ENCODE data around the gene ZNF407. TPM values are rescaled to one million over a fixed set of nuclear protein-coding genes. Genes with fewer than 3 reads are reported as not detected.
"Not testable (repeated sequence)": the region's sequence is repeated elsewhere in the genome, so short reads cannot be mapped to it uniquely, and the experiment has no call there.

The ZNF407 gene
- total and polyA plus RNA-seq, 3 donors from 2014 or later, result 10.9 to 35.9 (median 30.8) TPM

DNA sequence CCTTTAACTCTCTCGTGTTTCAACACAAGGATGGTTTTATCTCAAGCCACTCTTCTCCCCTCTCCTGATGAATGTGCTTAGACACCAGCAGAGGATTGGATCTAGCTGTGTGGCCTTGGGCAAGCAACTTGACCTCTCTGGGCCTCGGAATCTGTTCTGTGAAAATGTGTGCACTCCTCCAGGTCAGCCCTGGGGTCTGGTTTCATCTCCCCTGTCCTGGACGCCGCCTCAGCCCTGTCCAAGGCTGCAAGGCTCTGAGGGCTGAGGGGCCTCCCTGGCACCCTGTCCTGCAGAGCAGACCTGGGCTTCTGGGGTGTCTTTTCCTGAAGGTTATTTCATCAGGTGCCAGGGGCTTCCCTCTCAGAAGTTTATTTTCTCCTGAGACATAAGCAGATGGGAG is 34.9 kb upstream of the ZNF407 start:
- Histone ChIP-seq H3K27ac (no peak overlapping the region), H3K4me3 (no peak overlapping the region), H3K27me3 (no peaks in the 10 kb centered on the region), H3K4me1 (no peaks in the 10 kb centered on the region), H3K9me3 (no peaks in the 10 kb centered on the region), H3K36me3 (ENCODE audit: low read depth, missing control alignments) (no peaks in the 10 kb centered on the region)
- no peak for DNase-seq
- no peak for TF ChIP-seq POLR2A (IDR thresholded peaks at IDR 0.05)
- TF ChIP-seq, protein P1, sequence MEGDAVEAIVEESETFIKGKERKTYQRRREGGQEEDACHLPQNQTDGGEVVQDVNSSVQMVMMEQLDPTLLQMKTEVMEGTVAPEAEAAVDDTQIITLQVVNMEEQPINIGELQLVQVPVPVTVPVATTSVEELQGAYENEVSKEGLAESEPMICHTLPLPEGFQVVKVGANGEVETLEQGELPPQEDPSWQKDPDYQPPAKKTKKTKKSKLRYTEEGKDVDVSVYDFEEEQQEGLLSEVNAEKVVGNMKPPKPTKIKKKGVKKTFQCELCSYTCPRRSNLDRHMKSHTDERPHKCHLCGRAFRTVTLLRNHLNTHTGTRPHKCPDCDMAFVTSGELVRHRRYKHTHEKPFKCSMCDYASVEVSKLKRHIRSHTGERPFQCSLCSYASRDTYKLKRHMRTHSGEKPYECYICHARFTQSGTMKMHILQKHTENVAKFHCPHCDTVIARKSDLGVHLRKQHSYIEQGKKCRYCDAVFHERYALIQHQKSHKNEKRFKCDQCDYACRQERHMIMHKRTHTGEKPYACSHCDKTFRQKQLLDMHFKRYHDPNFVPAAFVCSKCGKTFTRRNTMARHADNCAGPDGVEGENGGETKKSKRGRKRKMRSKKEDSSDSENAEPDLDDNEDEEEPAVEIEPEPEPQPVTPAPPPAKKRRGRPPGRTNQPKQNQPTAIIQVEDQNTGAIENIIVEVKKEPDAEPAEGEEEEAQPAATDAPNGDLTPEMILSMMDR (IDR thresholded peaks at IDR 0.05), result no peak
- WGBS, 2 donors, result 69 to 82% methylated on average over 4 of the region's 4 CpGs
- intact Hi-C loops (cut with DNase I; ENCODE audit: low total_unique reads), result no loop called here

DNA sequence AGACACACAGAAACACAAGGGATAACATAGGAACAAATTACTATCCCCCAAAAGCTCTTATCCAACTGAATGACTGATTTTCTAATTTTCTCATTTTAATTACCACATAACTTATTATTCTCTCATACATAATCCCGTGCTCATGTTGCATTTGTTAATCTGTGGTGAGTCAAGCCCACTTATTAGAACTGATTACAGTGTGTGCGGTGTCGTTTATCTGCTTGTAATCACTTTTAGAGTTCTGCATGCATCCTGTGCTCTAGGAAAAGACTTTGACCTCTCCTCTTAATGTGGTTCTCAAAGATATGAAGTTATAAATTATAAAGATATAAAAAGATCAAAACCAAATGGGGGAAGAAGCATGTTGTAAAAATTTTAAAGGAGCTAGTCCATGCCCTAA is 33.7 kb upstream of the ZNF407 start:
- no peak for TF ChIP-seq POLR2A (IDR thresholded peaks at IDR 0.05)
- TF ChIP-seq, protein P1 (IDR thresholded peaks at IDR 0.05), result no peak
- Histone ChIP-seq H3K4me1 (no peaks in the 10 kb centered on the region), H3K27ac (no peak overlapping the region), H3K36me3 (ENCODE audit: low read depth, missing control alignments) (no peaks in the 10 kb centered on the region), H3K9me3 (no peaks in the 10 kb centered on the region), H3K4me3 (no peak overlapping the region), H3K27me3 (no peaks in the 10 kb centered on the region)
- DNase-seq, result no peak
- 30 to 39% methylated on average over 3 of the region's 3 CpGs for WGBS, 2 donors
- intact Hi-C loops (cut with DNase I; ENCODE audit: low total_unique reads), result no loop called here

DNA sequence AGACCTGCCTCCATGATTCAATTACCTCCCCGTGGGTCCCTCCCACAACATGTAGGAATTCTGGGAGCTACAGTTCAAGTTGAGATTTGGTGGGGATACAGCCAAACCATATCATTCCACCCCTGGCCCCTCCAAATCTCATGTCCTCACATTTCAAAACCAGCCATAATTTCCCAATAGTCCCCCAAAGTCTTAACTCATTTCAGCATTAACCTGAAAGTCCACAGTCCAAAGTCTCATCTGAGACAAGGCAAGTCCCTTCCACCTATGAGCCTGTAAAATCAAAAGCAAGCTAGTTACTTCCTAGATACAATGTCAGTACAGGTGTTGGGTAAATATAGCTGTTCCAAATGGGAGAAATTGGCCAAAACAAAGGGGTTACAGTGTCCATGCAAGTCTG is 32.5 kb upstream of the ZNF407 start:
- H3K27me3 ChIP-seq; H3K4me3 ChIP-seq; DNase-seq; H3K36me3 ChIP-seq (ENCODE audit: low read depth, missing control alignments); H3K4me1 ChIP-seq; intact Hi-C loops (cut with DNase I; ENCODE audit: low total_unique reads); H3K9me3 ChIP-seq; H3K27ac ChIP-seq: not testable (repeated sequence)
- WGBS, 2 donors, result 92 to 100% methylated on average over 1 of the region's 1 CpG

DNA sequence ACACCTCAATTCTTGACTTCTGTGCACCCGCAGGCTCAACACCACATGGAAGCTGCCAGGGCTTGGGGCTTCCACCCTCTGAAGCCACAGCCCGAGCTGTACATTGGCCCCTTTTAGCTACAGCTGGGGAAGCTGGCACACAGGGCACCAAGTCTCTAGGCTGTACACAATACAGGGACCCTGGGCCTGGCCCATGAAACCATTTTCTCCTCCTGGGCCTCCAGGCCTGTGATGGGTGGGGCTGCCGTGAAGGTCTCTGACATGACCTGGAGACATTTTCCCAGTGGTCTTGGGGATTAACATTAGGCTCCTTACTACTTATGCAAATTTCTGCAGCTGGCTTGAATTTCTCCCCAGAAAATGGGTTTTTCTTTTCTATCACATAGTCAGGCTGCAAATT is 31.7 kb upstream of the ZNF407 start:
- WGBS, 2 donors, result 85 to 100% methylated on average over 3 of the region's 3 CpGs
- H3K27ac ChIP-seq; H3K4me1 ChIP-seq; H3K4me3 ChIP-seq; intact Hi-C loops (cut with DNase I; ENCODE audit: low total_unique reads); DNase-seq; H3K27me3 ChIP-seq; H3K9me3 ChIP-seq; H3K36me3 ChIP-seq (ENCODE audit: low read depth, missing control alignments): not testable (repeated sequence)

DNA sequence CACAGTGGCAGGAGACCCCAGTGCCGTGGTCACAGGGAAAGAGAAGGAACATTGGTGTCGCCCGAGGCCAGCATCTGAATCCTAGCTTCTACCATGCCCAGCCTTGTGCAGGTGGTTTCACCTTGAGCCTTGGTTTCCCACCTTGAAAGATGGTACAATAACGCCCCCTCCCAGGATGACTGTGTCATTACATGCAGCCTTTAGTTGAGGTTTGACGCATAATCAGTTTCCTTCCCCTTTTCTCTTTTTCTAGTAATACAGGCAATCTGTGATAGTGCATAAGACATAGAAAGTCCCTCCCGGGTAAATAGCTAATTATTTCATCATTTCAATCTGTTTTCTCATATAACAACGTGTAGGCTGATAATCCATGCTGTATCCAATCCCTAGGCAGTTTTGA is 29.8 kb upstream of the ZNF407 start:
- H3K4me1 ChIP-seq, result no peaks in the 10 kb centered on the region
- no peaks in the 10 kb centered on the region for H3K27me3 ChIP-seq
- TF ChIP-seq, protein P1 (IDR thresholded peaks at IDR 0.05), result no peak
- no peak for TF ChIP-seq POLR2A (IDR thresholded peaks at IDR 0.05)
- H3K9me3 ChIP-seq, result no peaks in the 10 kb centered on the region
- no peak overlapping the region for H3K27ac ChIP-seq
- H3K4me3 ChIP-seq, result no peak overlapping the region
- intact Hi-C loops (cut with DNase I; ENCODE audit: low total_unique reads), result no loop called here
- no peaks in the 10 kb centered on the region for H3K36me3 ChIP-seq (ENCODE audit: low read depth, missing control alignments)
- 80% methylated on average over 7 of the region's 7 CpGs for WGBS, 2 donors
- DNase-seq, result no peak

DNA sequence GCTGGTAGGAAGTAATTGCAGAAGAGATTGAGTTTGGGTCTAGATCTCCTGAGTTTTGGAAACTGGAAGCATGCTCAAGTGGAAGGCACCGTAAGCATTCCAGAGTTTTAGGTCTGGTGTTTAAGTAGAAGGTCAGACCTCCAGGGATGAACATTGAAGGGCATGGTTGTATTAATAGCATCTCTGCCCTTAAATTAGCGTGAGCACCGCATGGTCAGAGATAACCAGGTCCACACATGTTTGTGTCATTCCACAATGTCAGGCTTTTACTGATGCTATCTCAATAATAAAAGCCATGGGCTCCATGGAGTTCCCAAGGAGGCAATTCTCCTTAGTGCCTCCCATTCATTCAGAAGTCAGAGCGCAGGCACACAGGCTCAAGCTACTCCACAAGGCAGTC is 28.3 kb upstream of the ZNF407 start:
- DNase-seq, result no peak
- H3K4me1 ChIP-seq, result no peaks in the 10 kb centered on the region
- no peaks in the 10 kb centered on the region for H3K9me3 ChIP-seq
- 86 to 89% methylated on average over 4 of the region's 4 CpGs for WGBS, 2 donors
- no peaks in the 10 kb centered on the region for H3K36me3 ChIP-seq (ENCODE audit: low read depth, missing control alignments)
- H3K27ac ChIP-seq, result no peak overlapping the region
- intact Hi-C loops (cut with DNase I; ENCODE audit: low total_unique reads), result no loop called here
- TF ChIP-seq POLR2A (IDR thresholded peaks at IDR 0.05), result no peak
- TF ChIP-seq, protein P1 (IDR thresholded peaks at IDR 0.05), result no peak
- no peaks in the 10 kb centered on the region for H3K27me3 ChIP-seq
- no peak overlapping the region for H3K4me3 ChIP-seq

Data from testis (tissue), 3 donors.